HG03066 (cell line): ENCODE measurements around the gene CDK5RAP2.
"Not testable (repeated sequence)": the region's sequence is repeated elsewhere in the genome, so short reads cannot be mapped to it uniquely, and the experiment has no call there.

Experiments used
- ATAC-seq: cut with Tn5 transposase; IDR thresholded peaks from one replicate; pipeline ENCODE4 v1.9.1; 2021; ENCODE audit warnings: low read depth; ENCODE audit not compliant: unreplicated experiment

CDK5RAP2 gene

GRCh38 chr9:120522558-120522957 lies 57.4 kb downstream of the CDK5RAP2 start:
- no peak for ATAC-seq

GRCh38 chr9:120522032-120522431 lies 57.9 kb downstream of the CDK5RAP2 start:
- no peak for ATAC-seq

GRCh38 chr9:120521101-120521500 lies 58.9 kb downstream of the CDK5RAP2 start:
- no peak for ATAC-seq

- not testable (repeated sequence) for ATAC-seq
Observed at GRCh38 chr9:120515996-120516395, 64.0 kb downstream of the CDK5RAP2 start.

- not testable (repeated sequence) for ATAC-seq
Observed at GRCh38 chr9:120515481-120515880, 64.5 kb downstream of the CDK5RAP2 start.

GRCh38 chr9:120514405-120514804 lies 65.6 kb downstream of the CDK5RAP2 start:
- ATAC-seq: no peak

GRCh38 chr9:120513825-120514396 lies 66.1 kb downstream of the CDK5RAP2 start:
- ATAC-seq: no peak

- ATAC-seq: no peak
Observed at GRCh38 chr9:120510816-120511215, 69.2 kb downstream of the CDK5RAP2 start.

- no peak for ATAC-seq
Observed at GRCh38 chr9:120507936-120508510, 71.9 kb downstream of the CDK5RAP2 start.

- ATAC-seq: no peak
Observed at GRCh38 chr9:120505186-120505585, 74.8 kb downstream of the CDK5RAP2 start.

- no peak for ATAC-seq
Observed at GRCh38 chr9:120500733-120501132, 79.2 kb downstream of the CDK5RAP2 start.

- ATAC-seq: not testable (repeated sequence)
Observed at GRCh38 chr9:120497865-120498264, 82.1 kb downstream of the CDK5RAP2 start.

- ATAC-seq: not testable (repeated sequence)
Observed at GRCh38 chr9:120496438-120496837, 83.5 kb downstream of the CDK5RAP2 start.

- ATAC-seq: peak; percentile 99
Observed at GRCh38 chr9:120490888-120491595, 88.9 kb downstream of the CDK5RAP2 start.

GRCh38 chr9:120486835-120487234 lies 93.1 kb downstream of the CDK5RAP2 start:
- ATAC-seq: no peak

GRCh38 chr9:120486347-120486746 lies 93.6 kb downstream of the CDK5RAP2 start:
- ATAC-seq: no peak

- no peak for ATAC-seq
Observed at GRCh38 chr9:120485788-120486187, 94.2 kb downstream of the CDK5RAP2 start.

GRCh38 chr9:120484162-120484561 lies 95.8 kb downstream of the CDK5RAP2 start:
- ATAC-seq: no peak

GRCh38 chr9:120482424-120483186 lies 97.4 kb downstream of the CDK5RAP2 start:
- no peak for ATAC-seq

GRCh38 chr9:120481846-120482245 lies 98.1 kb downstream of the CDK5RAP2 start:
- ATAC-seq: no peak

GRCh38 chr9:120481248-120481647 lies 98.7 kb downstream of the CDK5RAP2 start:
- ATAC-seq: no peak
